Bronchial epithelial cell (primary cell): ENCODE data around the gene AIFM1. TPM values are rescaled to one million over a fixed set of nuclear protein-coding genes. Genes with fewer than 3 reads are reported as not detected.

Experiments used
- DNase-seq: peaks from one replicate; pipeline ENCODE4 v3.0.0-alpha.2; 2010; ENCODE audit warnings: low read depth
- FAIRE-seq: peaks from 2 replicates; lab custom pipeline; 2011; peaks lifted over from hg19 to GRCh38; lab: Jason Lieb, UNC
- H3K27me3 ChIP-seq: 2 replicates; pipeline ENCODE4 v1.5.1; 2011; ENCODE audit warnings: low read length; ENCODE audit not compliant: control insufficient read depth, insufficient read depth
- H3K36me3 ChIP-seq: 2 replicates; pipeline ENCODE4 v1.5.1; 2011; ENCODE audit warnings: low read length; ENCODE audit not compliant: control insufficient read depth, insufficient read depth
- H3K4me3 ChIP-seq: 2 replicates; pipeline ENCODE4 v1.5.1; 2011; ENCODE audit warnings: mild to moderate bottlenecking, low read depth, low read length, control low read depth
- CTCF ChIP-seq: IDR thresholded peaks from 2 replicates; pipeline ENCODE4 v1.5.1; 2011; ENCODE audit warnings: mild to moderate bottlenecking, moderate library complexity, low read length, control low read depth, inconsistent platforms; ENCODE audit not compliant: insufficient read depth, severe bottlenecking
- total RNA-seq: library from RNA; depleted of rRNA; stranded (reverse); fragments of >200 nt; gene quantifications from 2 replicates; pipeline ENCODE4 v1.2.1, GENCODE V29; 2014

AIFM1 gene
- total RNA-seq, 1 donor from 2014 or later = 26.6 TPM

- no peak for DNase-seq
- Histone ChIP-seq H3K27me3 (no peaks in the 10 kb centered on the region), H3K4me3 (no peak overlapping the region), H3K36me3 (no peaks in the 10 kb centered on the region)
- no peak for TF ChIP-seq CTCF
- FAIRE-seq = peak; percentile 23
Measured at GRCh38 chrX:130179579-130180215, 14.1 kb upstream of the AIFM1 start.

GRCh38 chrX:130179170-130179569, 13.5 kb upstream of the AIFM1 start:
- DNase-seq (no peak), FAIRE-seq (no peak)
- no peak for TF ChIP-seq CTCF
- H3K27me3 ChIP-seq = no peaks in the 10 kb centered on the region
- no peaks in the 10 kb centered on the region for H3K36me3 ChIP-seq
- H3K4me3 ChIP-seq = no peak overlapping the region

- H3K4me3 ChIP-seq = no peak overlapping the region
- no peaks in the 10 kb centered on the region for H3K36me3 ChIP-seq
- H3K27me3 ChIP-seq = peaks cover 3% of the 10 kb centered on the region
- DNase-seq (no peak), FAIRE-seq (no peak)
- no peak for TF ChIP-seq CTCF
Measured at GRCh38 chrX:130176942-130177341, 11.3 kb upstream of the AIFM1 start.

GRCh38 chrX:130176354-130176776, 10.7 kb upstream of the AIFM1 start:
- H3K4me3 ChIP-seq = no peak overlapping the region
- H3K27me3 ChIP-seq = peaks cover 5% of the 10 kb centered on the region
- DNase-seq (peak; percentile 15), FAIRE-seq (no peak)
- TF ChIP-seq CTCF = no peak
- H3K36me3 ChIP-seq = no peaks in the 10 kb centered on the region

GRCh38 chrX:130174937-130175336, 9.3 kb upstream of the AIFM1 start:
- DNase-seq (no peak), FAIRE-seq (no peak)
- Histone ChIP-seq H3K27me3 (peaks cover 5% of the 10 kb centered on the region), H3K4me3 (no peak overlapping the region), H3K36me3 (no peaks in the 10 kb centered on the region)
- TF ChIP-seq CTCF = no peak
